22Rv1 (cell line): ENCODE results near the gene STOM.

Experiments used
- CTCF ChIP-seq: fragments of 450-650 bp; IDR thresholded peaks from 2 replicates; pipeline ENCODE4 v1.5.1; 2017; ENCODE audit warnings: mild to moderate bottlenecking
- ZFX ChIP-seq: fragments of 450-650 bp; IDR thresholded peaks from 2 replicates; pipeline ENCODE4 v1.6.1; 2017; ENCODE audit warnings: antibody characterized with exemption, borderline replicate concordance

GRCh38 chr9:121318631-121319382 is 51.2 kb downstream of the STOM start:
- TF ChIP-seq CTCF: no peak
- TF ChIP-seq ZFX: no peak
